Stimulated activated CD4-positive, alpha-beta T cell treated with anti-CD3 and anti-CD28 coated beads, Interleukin-15, amount 100 ng/mL, for 24 hours (primary cell): ENCODE data around the gene PCSK5.
A peak's percentile ranks its signal among the peaks of the same experiment; 100 is the strongest.
"Not testable (repeated sequence)": the region's sequence is repeated elsewhere in the genome, so short reads cannot be mapped to it uniquely, and the experiment has no call there.

Experiments
- DNase-seq: peaks from one replicate; pipeline ENCODE4 v3.0.0-alpha.2; 2020

Gene PCSK5

DNA sequence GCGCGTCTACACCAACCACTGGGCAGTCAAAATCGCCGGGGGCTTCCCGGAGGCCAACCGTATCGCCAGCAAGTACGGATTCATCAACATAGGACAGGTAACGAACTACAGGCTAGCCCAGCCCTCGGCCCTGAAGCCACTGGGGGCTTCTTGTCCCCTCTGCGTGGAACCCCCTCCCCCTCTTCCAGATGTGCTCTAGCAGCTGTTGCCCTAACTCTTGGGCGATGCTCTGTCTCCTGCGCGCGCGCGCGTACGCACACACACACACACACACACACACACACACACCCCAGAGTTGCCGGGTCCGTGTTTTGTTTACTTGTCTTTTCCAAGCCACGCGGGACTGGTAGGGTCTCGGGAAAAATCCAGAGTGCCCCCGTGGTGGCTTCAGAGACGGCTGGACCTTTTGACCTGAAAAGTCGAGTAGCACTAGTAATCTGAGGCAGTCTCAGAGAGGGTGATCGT is 836 bp downstream of the PCSK5 start:
- peak; percentile 59 for DNase-seq

GRCh38 chr9:75891771-75892215 is 1.3 kb downstream of the PCSK5 start:
- DNase-seq: peak; percentile 41

- DNase-seq: peak; percentile 59
Measured at GRCh38 chr9:75892216-75892911, 1.9 kb downstream of the PCSK5 start.

DNA sequence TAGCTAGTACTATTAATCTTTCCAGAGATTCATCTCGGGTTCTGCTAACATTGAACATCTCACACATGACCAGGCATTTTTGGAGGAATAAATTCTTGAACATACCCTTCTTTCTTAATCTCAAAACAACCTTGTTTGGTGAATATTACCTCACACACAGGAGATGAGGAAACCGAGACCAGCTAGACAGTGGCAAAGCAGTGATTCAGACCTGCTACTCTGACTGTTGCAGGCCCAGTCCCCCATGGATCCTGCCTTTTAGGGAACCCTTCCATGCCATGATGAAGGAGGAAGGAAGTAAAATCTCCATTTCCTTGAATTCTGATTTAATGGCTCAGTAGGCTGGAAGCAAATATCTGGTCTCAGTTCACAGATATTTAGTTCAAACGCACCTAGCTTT is 2.6 kb downstream of the PCSK5 start:
- no peak for DNase-seq

DNA sequence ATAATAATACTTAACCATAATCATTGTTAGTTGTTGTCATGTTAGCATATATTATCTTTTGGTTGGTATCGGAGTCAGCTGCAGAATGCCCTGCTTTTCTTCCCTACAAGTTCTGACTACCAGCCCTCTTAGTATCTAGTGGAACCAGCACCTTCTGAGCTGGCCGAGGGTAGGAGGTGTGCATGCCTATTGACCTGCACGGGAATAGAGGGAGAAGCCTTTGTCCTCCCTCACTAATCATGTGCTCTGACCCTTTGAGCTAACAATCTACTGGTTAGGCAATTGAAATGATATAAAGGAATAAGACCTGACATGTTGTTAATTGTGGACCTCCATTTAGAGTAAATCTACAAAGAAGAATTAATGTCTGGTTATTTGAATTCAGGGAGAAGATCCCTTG is 4.1 kb downstream of the PCSK5 start:
- DNase-seq: no peak

GRCh38 chr9:75895112-75895511 is 4.6 kb downstream of the PCSK5 start:
- no peak for DNase-seq

- no peak for DNase-seq
Measured at GRCh38 chr9:75896193-75896592, 5.7 kb downstream of the PCSK5 start.

- DNase-seq: not testable (repeated sequence)
Measured at GRCh38 chr9:75900893-75901524, 10.5 kb downstream of the PCSK5 start.

- peak; percentile 29 for DNase-seq
Measured at GRCh38 chr9:75903785-75904360, 13.4 kb downstream of the PCSK5 start.

DNA sequence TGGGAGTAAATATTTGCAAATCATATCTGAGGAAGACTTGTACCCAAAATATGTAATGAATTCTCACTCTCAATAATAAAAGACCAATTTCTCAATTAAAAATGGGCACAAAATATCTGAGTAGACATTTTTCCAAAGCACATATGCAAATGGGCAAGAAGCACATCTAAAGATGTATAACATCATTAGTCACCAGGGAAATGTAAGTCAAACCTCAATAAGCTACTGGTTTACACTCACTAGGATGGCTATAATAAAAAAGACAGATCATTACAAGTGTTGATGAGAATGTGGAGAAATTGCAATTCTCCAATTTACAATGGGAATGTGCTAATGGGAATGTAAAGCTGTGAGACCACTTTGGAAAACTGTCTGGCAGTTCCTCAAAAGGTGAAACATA is 13.9 kb downstream of the PCSK5 start:
- DNase-seq: no peak

GRCh38 chr9:75906531-75906930 is 16.1 kb downstream of the PCSK5 start:
- no peak for DNase-seq

GRCh38 chr9:75907329-75907728 is 16.9 kb downstream of the PCSK5 start:
- DNase-seq: no peak

GRCh38 chr9:75907923-75908322 is 17.4 kb downstream of the PCSK5 start:
- no peak for DNase-seq

- no peak for DNase-seq
Measured at GRCh38 chr9:75909776-75910175, 19.3 kb downstream of the PCSK5 start.

- no peak for DNase-seq
Measured at GRCh38 chr9:75910731-75911130, 20.3 kb downstream of the PCSK5 start.

DNA sequence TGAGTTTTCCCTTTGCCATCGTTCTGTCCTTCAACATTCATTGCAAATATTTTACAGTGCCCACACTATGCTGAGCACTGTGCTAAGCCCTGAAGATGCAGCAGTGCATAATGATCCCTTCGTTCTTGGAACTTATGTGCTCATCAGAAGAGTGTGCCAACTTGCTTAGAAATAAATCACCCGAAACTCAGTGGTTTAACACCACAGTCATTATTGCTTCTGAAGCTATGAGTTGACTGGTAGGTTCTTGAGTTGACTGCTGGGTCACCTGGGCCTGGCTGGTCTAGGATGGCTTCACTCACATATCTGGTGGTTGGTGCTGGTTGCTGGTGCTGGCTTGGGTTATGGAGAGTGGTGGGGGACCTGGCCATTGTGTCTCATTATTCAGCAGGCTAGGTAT is 20.9 kb downstream of the PCSK5 start:
- DNase-seq: peak; percentile 35

DNA sequence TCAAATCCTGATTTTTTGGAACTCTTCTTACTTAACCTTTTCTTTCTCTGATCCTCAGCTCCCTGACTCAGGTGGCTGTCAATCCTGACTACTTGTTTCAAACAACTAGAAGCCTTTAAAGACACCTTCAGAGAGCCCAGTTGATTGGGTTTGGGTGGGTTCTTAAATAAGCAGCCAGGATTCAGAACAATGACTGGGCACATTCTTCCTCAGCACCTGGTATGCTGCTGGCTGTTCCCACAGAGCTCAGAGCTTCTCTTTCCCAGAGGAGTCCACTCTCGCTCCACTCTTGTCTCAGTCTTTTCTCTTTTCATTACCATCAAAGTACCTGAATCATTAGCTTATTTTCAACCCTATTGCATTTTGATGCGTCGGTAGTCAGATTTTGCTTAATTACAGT is 22.5 kb downstream of the PCSK5 start:
- no peak for DNase-seq

DNA sequence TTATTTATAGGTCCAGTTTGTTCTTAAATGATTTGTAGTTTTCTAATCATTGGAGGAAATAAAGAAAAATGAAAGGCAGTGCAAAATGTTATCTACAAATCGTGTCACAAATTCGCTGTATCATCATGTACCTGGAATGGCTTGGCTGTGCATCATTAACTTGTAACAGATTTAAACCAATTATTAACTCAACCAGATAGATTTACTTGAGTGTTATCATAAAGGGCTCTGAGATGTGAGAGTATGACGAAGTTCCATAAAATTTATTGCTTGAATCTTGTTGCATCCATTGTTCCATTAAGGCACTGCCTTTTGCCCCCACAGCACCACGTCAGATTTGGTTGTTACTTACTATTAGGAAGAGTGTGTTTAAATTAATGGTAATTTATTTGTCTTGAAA is 23.5 kb downstream of the PCSK5 start:
- no peak for DNase-seq

GRCh38 chr9:75914883-75915452 is 24.5 kb downstream of the PCSK5 start:
- DNase-seq: no peak

DNA sequence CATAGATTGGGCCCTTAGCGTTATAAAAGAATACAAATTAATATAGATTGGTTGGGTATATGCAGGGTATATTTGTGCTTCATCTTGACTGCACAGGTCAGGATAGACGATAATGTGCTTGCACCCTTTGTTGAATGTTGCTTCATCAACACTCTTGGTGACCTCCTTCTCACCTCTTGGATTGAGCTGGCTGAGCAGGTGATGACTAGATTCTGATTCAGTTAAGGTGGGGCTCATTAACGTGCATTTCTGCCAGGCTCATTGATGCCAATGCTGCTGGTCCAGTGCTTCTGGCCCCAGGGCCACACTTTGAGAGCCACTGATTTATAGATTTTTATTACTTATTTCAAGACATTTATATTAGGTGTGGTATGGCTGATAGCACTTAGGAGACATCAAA is 27.7 kb downstream of the PCSK5 start:
- peak; percentile 4 for DNase-seq

GRCh38 chr9:75918909-75919308 is 28.4 kb downstream of the PCSK5 start:
- no peak for DNase-seq

DNA sequence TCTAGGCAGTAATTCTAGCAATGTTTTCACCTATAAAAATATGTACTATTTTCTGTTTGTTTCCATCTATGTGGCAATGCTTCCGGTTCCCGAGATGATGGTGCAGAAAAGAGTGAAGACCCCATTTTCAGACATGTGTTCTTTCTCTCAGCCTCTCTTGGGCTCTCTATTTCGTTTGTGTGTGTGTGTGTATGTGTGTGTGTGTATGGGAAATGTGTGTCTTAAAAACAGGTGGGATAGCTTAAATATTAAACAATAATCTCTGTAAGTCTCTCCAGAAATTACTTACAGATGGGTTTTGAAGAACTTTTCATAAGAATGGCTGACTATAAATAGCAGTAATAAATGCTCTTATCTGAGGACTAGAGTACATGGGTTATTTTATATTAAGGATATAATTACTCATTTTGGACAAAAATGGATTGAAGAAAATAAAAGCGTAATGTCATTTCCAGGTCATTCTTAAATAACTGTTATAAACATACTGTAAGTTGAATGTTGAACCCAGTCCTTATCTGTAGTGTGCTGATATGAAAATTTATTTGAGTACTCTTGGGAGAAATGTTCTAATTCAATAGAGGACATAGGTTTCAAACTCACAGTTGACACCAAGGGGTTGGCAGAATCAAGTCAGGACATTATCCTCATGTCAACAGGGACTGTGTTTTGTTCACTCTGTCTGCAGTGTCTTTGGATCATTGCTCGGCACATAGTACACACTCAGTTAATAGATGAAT is 31.1 kb downstream of the PCSK5 start:
- DNase-seq: no peak

DNA sequence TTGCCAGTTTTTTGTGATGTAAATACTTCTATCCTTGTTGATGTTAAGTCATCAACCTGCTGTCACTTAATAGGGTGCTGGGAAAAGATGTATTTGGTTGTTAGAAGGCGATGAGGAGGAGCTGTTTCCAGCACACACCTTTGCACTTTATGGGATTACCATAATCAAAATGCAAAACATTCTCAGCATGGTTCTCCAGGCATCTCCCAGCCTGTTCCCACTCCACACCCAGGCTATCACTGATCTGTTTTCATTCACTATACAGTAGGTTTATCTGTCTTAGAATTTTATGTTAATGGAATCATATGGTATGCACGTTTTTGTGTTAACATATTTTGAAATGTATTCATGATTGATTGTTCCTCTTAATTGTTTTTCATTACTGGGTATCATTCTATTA is 35.9 kb downstream of the PCSK5 start:
- no peak for DNase-seq
